Hepatocyte (in vitro differentiated cells): ENCODE data around the gene ALDOB.

Experiments used
- CTCF ChIP-seq: fragments of 200-600 bp; sonication (generic); IDR thresholded peaks from 2 replicates; pipeline ENCODE4 v1.5.1; 2016; ENCODE audit warnings: antibody characterized with exemption, mild to moderate bottlenecking; ENCODE audit not compliant: poor library complexity
- EZH2 ChIP-seq: fragments of 200-600 bp; sonication (generic); IDR thresholded peaks from 2 replicates; pipeline ENCODE4 v1.6.1; 2016; ENCODE audit warnings: antibody characterized with exemption, mild to moderate bottlenecking, borderline replicate concordance

- TF ChIP-seq CTCF (no peak), EZH2 (no peak)
These were observed 52.2 kb downstream of the ALDOB start for GRCh38 chr9:101383361-101383760.
